Fibroblast of pulmonary artery (primary cell): ENCODE measurements around the gene LRP10.

Experiments used
- DNase-seq: peaks from one replicate; pipeline ENCODE4 v3.0.0-alpha.2; 2010; ENCODE audit warnings: low read depth
- H3K4me3 ChIP-seq: replicated peaks from 2 replicates; pipeline ENCODE4 v1.5.1; 2011; ENCODE audit warnings: low read depth, mild to moderate bottlenecking, control low read depth, low read length, moderate library complexity
- TF ChIP-seq, protein P1 (sequence below): IDR thresholded peaks from 2 replicates; pipeline ENCODE4 v1.5.1; 2011; ENCODE audit warnings: mild to moderate bottlenecking, control low read depth, low read length, inconsistent platforms; ENCODE audit errors: missing control alignments

Gene LRP10

DNA sequence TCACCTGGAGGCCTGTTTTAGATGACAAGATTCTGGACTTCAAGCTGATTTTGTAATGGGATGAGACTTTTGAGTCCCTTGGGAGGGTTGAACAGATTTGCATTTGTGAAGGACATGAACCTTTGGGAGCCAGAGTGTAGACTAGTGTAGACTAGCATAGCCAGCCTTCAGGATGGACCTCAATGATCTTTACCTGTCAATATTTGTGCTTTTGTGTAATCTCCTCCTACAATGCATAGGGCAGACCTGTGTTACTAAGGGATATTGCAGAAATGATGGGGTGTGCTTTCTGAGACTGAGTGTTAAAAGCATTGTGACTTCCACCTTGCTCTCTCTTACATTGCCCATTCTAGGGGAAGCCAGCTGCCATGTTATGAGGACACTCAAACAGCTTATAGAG is 9.9 kb upstream of the LRP10 start:
- DNase-seq: no peak
- TF ChIP-seq, protein P1, sequence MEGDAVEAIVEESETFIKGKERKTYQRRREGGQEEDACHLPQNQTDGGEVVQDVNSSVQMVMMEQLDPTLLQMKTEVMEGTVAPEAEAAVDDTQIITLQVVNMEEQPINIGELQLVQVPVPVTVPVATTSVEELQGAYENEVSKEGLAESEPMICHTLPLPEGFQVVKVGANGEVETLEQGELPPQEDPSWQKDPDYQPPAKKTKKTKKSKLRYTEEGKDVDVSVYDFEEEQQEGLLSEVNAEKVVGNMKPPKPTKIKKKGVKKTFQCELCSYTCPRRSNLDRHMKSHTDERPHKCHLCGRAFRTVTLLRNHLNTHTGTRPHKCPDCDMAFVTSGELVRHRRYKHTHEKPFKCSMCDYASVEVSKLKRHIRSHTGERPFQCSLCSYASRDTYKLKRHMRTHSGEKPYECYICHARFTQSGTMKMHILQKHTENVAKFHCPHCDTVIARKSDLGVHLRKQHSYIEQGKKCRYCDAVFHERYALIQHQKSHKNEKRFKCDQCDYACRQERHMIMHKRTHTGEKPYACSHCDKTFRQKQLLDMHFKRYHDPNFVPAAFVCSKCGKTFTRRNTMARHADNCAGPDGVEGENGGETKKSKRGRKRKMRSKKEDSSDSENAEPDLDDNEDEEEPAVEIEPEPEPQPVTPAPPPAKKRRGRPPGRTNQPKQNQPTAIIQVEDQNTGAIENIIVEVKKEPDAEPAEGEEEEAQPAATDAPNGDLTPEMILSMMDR: no peak

GRCh38 chr14:22864979-22865378 is 6.6 kb upstream of the LRP10 start:
- no peak overlapping the region for H3K4me3 ChIP-seq
- DNase-seq: no peak
- TF ChIP-seq, protein P1: no peak

More for the DNA sequence above, 9.9 kb upstream of the LRP10 start:
- no peak overlapping the region for H3K4me3 ChIP-seq

DNA sequence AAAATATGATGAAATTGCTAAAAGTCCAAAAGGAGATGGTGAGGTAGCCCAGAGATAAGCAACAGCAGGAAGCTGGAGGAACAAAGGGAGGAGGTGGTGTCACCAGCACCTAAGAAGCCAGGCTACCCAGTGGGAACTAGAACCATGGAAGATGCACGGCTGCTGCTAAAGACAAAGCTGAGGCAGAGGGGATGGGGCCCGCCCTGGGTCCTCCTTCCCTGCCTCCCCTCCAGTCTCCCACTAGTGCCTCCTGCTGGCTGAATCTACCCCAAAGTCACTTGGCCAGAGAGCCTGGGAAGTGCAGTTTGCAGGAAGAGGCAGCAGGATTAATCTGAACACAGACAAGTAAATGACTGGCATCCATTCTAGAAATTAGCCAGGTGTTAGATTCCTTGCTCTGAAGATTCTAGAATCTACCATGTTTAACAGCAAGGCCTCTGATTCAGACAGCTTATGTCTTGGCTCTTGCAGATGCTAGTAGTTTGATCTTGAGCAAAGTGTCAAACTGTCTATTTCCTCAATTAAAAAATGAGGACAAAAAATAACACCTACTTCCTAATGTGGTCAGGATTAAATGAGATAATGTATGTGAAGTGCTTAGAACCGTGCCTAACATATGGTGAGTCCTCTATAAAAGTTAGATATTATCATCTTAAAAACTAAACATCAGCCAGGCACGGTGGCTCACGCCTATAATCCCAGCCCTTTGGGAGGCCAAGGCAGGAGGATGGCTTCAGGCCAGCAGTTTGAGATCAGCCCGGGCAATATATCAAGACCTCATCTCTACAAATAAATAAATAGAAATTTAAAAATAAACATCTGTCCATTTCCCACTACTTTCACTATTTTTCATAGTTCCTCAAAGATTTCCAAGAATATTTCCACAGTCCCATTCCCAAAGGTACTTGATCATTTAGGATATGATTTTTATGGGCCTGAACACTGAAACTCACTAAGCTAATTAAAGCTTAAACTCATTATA is 5.8 kb upstream of the LRP10 start:
- TF ChIP-seq, protein P1: peak; percentile 37
- DNase-seq: no peak
- no peak overlapping the region for H3K4me3 ChIP-seq

- TF ChIP-seq, protein P1: no peak
- no peak for DNase-seq
- H3K4me3 ChIP-seq: no peak overlapping the region
Observed at GRCh38 chr14:22866874-22867273, 4.7 kb upstream of the LRP10 start.

DNA sequence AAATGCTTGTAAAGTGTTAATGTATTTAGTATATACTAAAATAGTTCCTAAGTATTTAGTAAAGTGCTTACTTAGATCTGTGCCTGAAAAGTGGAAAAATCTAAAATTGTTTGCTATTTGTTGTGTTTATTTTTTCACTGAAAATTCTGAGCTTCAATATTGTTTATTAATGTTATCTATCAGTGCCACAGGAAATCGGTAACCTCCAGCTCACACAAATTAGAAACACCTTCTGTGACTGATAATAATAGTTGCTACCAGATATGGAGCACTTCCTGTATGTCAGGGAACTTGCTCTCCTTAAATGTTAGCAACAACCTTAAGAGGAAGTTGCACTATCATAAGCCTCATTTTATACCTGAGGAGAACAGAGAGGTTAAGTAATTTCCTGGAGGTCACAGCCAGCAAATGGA is 723 bp upstream of the LRP10 start:
- DNase-seq: no peak
- peak overlapping the region; percentile 86 for H3K4me3 ChIP-seq
- TF ChIP-seq, protein P1: no peak

DNA sequence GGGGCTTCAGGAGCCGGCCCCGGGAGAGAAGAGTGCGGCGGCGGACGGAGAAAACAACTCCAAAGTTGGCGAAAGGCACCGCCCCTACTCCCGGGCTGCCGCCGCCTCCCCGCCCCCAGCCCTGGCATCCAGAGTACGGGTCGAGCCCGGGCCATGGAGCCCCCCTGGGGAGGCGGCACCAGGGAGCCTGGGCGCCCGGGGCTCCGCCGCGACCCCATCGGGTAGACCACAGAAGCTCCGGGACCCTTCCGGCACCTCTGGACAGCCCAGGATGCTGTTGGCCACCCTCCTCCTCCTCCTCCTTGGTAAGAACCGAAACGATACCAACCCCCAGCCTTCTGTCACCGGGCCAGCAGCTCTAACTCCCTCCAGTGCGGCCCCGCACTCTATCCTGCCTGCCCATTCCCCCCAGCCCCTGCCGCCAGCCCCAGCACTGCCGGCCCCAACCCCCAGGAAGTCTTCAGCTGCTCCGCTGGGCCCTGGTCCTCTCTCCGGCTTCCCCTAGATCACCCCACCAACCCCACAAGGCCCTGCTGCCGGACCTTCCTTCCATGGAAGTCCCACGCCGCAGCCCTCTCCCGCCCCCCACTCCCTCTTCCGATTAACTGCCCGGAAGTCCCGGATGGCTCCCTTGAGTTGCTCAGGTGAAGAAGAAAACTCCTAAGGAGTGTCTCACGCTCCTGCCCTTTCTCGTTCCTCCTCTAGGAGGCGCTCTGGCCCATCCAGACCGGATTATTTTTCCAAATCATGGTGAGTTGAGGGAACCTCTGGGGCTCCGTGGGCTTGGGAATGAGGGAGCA is 693 bp downstream of the LRP10 start:
- DNase-seq: peak; percentile 84
- H3K4me3 ChIP-seq: peak overlapping the region; percentile 86
- TF ChIP-seq, protein P1: peak; percentile 98
